GM18873 (cell line): ENCODE measurements around the gene CA5A.
"Not testable (repeated sequence)": the region's sequence is repeated elsewhere in the genome, so short reads cannot be mapped to it uniquely, and the experiment has no call there.

Source experiments
- ATAC-seq: cut with Tn5 transposase; IDR thresholded peaks from one replicate; pipeline ENCODE4 v1.9.1; 2021; ENCODE audit warnings: mild to moderate bottlenecking, moderate library complexity, moderate number of reproducible peaks; ENCODE audit not compliant: unreplicated experiment, low FRiP score

The CA5A gene

DNA sequence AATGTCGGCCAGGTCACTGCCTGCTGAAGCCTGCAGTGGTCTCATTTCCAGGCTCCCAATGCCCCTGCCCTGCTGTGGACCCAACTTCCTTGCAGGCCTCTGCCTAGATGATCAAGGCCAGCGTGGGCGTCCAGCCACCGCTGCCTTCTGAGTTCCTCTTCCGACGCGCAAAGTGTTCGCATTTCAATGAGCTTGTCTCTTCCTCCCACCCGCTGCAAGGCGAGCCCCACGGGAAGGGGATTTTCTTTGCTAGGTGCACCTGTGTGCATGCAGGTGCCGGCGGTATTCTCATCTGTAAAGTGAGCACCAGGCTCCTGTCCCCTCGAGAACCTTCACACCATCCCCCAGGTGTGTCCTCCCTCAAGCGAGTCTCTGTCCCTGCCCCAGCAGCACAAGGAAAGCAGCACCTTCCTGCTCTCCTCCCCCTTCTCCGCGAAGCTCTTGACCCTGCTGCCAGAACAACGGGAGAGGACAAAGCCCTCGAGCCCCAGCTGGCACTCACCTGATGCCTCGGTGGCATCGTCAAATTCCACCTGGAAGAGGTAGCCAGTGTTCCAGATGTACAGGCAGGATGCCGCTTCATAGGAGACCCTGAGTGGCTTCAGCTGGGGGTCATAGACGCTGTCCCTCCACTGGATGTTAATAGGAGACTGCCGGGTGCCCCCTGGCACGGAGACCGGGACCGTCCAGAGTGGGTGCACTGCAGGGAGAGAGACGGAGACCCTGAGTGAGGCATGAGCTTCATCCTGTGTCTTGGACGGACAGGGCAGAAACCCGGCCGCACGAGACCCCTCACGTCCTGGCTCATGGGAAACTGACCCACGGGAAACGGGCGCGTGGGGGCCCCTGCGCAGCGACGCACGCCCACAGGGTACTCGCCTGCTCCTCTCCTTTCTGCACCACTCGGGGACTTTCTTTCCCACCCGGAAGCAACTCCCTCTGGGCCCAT lies 9.8 kb downstream of the CA5A start:
- ATAC-seq: no peak

DNA sequence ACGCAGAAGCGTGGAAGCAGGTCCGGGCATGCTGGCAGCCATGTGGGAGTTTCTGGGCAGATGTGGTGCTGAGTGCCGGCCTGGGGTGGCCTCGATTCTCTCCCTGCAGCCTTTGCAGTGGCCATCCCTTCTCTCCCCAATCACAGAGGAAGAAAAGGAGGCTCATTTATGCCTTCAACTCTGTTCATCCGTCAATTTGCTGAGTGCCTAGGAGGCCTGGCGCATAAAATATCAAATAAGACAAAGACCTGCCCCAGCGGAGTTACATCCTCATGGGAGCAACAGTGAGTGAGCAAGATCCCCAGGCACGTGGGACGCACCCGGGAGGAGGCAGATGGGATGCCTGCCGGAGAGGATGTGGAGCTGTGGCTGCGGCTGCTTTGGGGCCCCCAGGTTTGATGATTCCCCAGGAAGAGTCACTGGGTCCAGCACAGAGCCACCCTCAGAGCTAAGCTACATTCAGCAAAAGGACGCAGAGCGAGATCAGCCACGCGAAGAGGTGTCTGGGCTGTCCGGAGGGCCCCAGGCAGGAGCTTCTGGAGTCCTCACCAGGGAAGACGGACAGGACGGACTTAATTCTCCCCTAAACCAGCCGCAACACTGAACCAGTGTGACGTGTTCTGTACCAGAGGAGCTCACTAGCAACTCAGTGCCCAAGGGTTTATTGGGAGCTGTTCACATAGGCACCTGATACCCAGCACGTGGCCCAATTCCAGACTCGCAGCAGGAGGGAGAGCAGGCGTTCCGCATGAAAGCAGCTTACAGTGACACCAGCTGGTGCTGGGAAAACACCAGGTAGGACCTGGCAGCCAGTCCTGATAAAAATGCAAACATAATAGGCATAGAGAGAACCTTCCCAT lies 11.3 kb downstream of the CA5A start:
- no peak for ATAC-seq

DNA sequence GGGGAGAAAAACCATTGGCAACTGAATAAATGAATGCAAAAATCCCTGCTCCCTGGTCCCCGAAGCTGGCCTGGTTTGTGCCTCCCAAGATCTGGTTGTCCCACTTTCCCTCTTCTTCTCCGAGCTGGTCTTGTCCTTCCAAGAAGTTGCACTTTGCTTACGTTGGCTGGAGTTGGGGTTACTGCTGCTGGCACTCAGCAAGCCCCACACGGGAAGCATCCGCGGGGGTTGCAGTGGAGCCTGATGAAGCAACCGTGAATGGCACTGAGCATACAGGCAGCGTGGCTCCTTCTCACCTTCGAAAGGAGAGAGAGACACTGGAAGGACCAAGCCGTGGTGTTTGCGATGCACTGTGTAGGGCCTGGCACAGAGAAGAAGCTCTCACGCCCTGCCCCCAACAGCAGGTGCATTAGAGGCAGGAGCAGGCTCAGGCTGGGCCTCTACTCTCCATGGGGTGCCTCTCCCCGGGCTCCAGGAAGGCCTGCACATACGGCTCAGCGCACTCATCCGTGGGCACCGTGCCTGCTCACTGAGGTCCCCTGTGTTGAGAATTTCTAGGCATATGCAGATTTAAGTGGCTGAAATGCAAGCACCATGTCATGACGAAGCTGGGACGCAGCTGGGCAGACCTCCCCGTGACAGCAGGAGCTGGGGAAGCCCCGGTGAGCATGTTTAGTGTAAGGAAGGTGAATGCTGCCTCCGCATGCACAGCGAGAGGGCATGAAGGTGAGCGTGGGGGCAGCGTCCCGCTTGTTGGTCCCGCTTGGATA lies 12.1 kb downstream of the CA5A start:
- ATAC-seq: no peak

DNA sequence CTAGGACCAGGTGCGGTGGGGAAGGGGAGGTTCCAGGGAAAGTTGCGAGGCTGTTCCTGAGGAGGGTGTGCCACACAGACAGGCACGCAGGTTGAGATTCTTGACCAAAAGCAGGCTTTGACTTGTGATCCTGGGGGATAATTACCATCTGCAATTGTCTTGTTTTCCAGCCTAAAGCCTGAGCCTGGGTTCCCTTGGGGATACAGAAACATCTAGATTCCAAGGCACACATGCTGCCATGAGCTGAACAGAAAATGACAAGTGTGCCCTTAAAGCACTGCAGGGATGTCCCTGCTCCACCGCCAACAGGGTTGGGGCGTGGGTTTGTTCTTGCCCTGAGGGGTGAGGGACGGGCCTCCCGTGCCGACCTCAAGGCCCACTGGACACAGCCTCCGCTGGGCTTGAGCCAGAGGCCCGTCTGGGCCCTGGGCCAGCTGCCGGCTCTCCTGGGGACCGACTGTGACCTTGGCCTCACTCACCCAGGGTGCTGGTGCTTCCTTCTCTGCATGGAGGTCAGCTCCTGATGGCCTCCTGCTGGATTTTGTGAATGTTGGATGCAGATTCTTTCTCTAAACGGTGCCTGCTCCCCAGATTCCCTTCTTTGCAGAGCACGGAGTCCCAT lies 14.0 kb downstream of the CA5A start:
- ATAC-seq: no peak

DNA sequence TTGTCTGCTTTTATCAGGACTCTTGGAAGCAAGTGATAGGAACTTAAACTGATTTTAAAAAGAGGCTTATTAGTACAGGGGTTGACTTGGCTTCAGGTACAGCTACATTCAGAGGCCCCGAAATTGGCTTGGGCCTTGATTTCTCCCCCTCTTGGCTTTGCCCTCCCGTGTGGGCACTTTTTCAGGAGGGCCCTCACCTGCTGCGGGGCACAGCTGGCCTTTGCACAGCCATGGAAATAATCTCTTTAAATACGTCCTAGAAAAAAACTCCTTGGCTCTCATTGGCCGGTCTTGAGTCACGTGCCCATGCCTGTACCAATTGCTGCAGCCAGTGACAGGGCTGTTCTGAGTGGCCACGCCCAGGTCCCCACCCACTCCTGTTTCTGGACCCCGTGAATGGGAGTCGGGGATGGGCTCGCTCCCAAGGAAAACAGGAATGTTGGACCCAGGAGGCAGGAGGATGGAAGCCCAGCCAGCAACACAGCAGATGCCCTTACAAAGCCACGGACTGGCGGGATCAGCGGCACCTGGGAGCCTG lies 15.0 kb downstream of the CA5A start:
- ATAC-seq: no peak

DNA sequence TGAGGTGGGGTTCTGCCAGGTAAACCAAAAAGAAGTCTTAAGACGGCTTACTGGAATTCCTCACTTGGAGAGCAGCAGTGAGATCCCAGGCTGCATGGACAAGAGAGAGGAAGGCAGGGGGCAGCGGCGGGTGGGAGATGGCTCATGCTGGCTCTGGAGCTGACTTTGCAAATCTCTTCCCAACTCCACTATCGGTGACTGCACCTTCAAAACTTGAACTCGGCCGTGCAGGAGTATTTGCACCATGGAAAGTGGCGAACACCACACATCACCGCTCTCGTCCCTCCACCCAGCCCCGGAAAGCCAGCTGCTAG lies 16.7 kb downstream of the CA5A start:
- ATAC-seq: no peak

DNA sequence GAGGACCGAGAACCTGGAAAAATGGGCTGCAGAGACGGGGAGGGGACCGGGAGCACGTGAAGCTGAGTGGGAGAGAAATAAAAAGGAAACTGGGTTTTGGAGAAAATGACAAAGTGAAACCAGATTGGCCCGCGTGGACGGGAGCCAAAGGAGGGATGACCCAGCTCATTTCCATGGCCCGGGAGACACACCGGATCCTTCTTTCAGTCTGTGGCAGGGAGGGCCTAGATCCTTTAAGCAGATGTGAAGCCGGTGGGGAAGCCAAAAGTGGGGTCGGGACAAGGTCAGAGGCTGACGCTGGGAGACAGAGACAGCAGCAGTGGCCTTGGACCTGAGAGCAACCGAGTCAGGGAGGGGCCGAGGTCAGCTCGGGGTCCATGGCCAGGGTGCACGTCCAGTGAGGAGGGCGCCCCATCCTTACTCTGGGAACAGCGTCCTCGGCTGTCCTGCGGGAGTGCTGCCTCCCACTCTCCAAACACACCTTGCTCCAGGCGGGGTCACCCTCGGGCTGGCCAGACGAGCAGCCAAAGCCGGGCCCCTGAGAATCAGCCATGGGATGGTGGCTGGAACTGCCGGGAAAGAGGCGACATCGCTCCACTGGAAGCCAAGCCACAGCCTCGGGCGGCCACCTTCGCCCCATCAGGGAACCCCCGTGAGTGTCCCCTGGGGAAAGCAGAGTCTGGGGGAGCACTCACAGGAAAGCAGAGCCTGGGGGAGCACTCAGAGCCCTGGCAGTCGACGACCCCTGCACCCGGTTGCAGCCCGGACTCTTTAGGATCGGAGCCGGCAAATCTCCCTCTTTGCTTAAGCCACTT lies 17.3 kb downstream of the CA5A start:
- ATAC-seq: no peak

DNA sequence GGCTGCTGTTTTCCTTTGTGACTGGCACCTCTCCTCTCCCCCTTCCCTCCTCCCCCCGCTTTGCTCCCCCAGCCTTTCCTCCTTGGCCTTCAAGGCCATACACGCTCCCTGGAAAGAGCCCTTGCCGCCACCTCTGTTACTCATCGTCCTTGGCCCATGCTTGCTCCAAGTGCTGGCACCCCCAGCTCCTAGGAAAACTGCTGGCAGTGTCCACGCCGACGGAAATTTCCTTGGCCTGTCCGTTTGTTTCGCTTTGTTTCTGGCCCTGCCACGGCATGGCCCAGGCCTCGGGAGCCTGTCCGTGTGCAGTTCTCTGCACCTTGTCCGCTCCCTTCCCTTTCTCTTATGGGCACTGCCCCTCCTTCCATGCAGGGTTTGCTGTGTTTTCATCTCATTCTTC lies 18.0 kb downstream of the CA5A start:
- no peak for ATAC-seq

DNA sequence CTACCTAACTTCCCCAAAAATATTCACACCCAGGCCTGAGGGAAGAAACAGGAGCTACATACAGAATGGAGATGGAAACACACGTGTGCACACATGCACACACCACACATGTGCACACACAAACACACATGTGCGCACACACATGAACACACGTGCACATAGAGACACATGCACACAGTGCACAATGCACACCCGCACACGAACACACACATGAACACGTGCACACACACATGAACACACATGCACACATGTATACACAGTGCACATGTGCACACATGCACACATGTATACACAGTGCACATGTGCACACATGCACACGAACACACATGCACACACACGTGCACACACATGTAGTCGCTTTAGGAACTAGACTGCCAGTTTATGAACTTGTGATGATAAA lies 18.8 kb downstream of the CA5A start:
- ATAC-seq: no peak

DNA sequence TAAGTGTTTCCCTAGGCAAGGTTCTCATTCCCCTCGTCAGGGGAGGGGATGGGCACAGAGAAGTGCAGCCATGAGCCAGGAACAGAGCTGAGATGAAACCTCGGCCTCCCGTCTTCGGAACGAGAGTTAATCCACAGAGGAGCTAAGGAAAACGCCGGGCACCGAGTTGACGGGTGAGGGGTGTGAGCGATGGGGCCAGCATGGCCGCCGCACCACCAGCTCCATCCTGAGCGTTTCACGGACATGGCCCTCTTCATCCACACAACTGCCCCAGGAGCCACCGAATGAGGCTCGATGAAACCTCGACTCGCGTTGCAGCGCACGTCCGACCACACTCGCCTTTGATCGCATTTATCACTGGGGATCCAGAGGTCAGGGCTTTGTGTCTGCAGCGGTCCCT lies 21.5 kb downstream of the CA5A start:
- no peak for ATAC-seq

DNA sequence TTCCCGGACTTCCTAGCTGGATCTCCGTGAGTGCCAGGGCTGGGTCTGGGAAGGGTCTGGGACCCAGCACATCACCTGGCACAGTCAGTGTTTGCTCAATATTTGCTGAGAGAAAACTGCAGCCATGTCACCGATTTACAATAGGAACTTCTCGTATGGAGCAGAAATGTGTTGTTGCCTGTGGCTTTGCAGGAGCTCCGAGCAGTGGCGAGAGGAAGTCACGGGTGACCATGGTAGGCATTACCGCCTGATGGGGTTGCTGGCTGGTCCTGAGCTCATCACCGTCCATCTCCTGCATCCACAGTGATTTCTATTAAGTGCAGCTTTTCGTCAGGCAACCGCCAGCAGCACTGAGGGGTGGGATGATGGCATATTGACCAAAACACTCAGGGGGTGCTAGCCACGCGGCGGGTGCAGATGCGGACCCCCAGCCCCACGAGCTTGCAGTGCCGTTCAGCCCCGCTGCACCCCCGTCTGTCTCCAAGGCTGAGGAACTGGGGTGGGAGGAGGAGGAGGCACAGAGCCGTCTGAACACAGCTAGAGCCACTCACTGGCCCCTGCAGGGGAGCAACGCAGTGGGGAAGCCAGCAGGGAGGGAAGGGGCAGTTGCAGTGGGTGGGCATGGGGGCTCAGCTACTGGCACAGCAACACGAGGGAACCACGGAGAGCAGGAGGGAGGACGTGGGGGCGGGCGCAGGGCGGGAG lies 22.2 kb downstream of the CA5A start:
- ATAC-seq: not testable (repeated sequence)

DNA sequence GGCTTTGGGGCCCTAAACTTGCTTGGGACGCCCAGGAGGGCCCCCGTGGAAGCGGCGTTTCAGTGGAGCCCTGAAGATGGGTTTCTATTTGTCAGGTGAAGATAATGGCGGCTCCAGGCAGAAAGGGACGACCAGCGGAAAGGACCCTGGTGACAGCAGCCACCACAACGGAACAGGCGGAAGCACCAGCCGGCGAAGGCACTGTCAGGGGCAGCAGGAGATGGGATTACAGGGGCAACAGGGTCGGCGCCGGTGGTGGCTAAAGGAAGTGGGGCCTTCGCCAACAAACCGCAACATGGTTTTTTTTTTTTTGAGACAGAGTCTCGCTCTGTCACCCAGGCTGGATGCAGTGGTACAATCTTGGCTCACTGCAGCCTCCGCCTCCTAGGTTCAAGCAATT lies 23.6 kb downstream of the CA5A start:
- ATAC-seq: not testable (repeated sequence)

DNA sequence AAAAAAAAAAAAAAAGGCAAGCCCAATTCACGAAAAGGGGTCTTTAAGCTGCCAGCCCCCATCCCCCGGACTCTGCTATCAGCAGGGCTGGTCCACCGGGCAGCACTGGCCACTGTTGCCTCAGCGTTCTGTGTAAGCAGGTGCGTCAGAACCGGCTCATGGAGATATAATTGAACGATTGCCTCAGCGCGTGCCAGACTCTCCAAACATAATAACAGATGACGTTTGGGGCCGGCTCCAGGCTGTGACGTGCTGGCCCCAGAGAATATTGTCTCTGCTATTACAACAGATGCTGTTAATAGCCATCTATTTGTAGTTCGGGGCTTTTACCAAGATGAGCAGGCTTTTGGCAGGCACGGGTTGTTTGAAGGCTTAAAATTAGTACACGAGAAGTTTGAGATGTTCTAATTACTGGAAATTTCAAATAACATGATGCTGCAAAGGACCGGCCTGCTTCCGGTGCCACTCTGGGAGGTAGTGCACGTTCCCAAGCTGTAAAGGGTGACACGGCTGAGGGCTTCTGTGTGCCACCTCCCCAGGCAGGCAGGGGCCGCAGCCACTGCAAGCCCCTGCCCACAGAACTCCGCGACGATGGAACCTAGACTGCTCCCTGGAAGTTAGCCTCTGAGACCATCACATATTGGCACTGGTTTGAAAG lies 25.1 kb downstream of the CA5A start:
- not testable (repeated sequence) for ATAC-seq

DNA sequence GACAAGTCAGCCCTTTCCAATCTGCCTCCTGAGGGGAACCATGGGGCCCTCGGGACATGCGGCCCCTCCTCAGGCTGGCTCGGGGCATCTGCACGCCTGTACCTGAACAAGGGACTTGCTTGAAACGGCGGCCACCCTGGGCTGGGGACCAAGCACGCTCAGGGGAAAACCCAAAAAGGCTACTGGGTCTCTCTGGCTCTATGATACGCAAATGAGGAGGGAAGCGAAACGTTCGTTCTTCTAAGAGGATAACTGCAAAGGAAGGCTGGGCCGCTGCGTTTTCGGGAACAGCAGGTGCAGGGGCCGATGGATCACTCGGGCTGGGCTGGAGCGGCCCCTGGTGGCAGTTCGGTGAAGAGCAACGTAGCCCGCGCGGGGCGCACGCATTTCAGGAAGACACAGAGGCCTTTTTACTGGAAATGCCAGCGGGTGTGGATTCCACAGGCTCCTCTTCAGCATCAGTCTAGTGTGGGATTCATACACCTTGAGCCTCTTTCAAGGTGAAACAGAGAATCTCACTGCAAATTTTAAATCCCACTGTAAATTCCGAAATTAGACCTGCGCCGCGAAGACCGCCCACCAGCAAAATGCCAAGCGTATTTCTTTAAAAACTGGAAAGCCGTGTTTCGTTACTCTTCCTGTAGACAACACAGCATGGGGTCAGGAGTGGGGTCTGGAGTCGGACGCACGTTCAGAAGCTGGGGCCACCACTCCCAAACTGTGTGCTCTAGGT lies 27.0 kb downstream of the CA5A start:
- not testable (repeated sequence) for ATAC-seq

DNA sequence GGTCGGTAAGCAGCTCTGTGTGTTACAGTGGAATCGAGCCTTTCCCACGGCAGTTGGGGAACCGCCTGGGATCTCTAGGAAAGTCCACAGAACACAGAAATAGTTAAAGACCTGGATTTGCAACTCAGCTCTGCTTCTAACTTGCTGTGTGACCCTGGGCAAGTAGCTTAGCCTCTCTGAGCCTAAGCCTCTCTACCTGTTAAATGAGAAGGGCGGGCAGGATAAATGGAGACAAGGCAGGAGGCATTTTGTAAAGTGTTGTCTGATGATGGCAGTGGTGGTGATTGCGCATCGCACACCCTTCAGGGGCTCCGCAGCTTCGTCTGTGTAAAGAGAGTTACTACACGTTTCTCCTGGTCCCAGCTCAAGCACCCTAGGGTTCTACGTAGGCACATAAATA lies 28.2 kb downstream of the CA5A start:
- ATAC-seq: not testable (repeated sequence)

DNA sequence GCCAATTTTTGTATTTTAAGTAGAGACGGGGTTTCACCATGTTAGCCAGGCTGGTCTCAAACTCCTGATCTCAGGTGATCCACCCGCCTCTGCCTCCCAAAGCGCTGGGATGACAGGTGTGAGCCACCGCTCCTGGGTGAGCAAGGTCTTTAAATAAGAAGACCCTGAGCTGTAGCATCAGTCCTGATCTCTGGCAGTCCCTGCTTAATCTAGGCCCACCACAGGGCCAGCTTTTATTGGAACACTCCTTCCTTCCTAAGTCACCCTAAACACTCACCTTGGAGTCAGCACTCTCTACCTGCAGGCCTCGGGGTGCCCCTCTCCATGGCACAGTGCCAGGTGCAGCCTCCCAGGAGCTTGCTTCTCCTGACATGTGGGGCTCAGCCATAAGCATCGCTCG lies 30.8 kb downstream of the CA5A start:
- ATAC-seq: not testable (repeated sequence)

DNA sequence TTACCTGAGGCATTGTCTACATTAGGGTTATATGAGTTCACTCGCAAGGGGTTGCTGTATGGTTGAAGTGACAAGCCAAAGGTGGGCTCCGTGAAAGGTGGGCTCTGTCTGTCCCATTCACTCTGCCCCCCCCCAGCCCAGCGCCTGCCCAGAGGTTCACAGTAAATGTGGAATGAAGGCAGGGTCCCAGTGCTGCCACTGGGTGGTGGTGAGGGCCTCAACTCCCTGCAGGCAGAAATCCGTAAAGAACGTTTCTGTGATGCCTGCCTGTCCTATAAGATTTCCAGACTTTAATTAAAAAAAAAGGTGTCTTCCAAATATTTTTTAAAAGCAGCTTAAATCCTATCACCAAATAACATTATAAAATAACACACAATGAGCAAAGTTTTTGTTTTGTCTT lies 31.4 kb downstream of the CA5A start:
- ATAC-seq: not testable (repeated sequence)
